GM21526 (cell line): ENCODE data around the gene SHROOM3.
"Not testable (repeated sequence)": the region's sequence is repeated elsewhere in the genome, so short reads cannot be mapped to it uniquely, and the experiment has no call there.

Source experiments
- ATAC-seq: cut with Tn5 transposase; IDR thresholded peaks from one replicate; pipeline ENCODE4 v1.9.1; 2021; ENCODE audit warnings: moderate library complexity; ENCODE audit not compliant: unreplicated experiment, low FRiP score

SHROOM3 gene

GRCh38 chr4:76443376-76443775 is 8.3 kb downstream of the SHROOM3 start:
- ATAC-seq = no peak

GRCh38 chr4:76445911-76446310 is 10.9 kb downstream of the SHROOM3 start:
- ATAC-seq = no peak

- no peak for ATAC-seq
Measured at GRCh38 chr4:76447393-76447851, 12.4 kb downstream of the SHROOM3 start.

- no peak for ATAC-seq
Measured at GRCh38 chr4:76448211-76448610, 13.2 kb downstream of the SHROOM3 start.

GRCh38 chr4:76449362-76449767 is 14.3 kb downstream of the SHROOM3 start:
- no peak for ATAC-seq

GRCh38 chr4:76449833-76450232 is 14.8 kb downstream of the SHROOM3 start:
- no peak for ATAC-seq

GRCh38 chr4:76453232-76453631 is 18.2 kb downstream of the SHROOM3 start:
- no peak for ATAC-seq

GRCh38 chr4:76454073-76454472 is 19.0 kb downstream of the SHROOM3 start:
- not testable (repeated sequence) for ATAC-seq

- no peak for ATAC-seq
Measured at GRCh38 chr4:76457885-76458284, 22.9 kb downstream of the SHROOM3 start.

- no peak for ATAC-seq
Measured at GRCh38 chr4:76458297-76458696, 23.3 kb downstream of the SHROOM3 start.

GRCh38 chr4:76458825-76459224 is 23.8 kb downstream of the SHROOM3 start:
- no peak for ATAC-seq

- no peak for ATAC-seq
Measured at GRCh38 chr4:76459291-76459723, 24.3 kb downstream of the SHROOM3 start.

GRCh38 chr4:76463568-76463967 is 28.5 kb downstream of the SHROOM3 start:
- no peak for ATAC-seq

- no peak for ATAC-seq
Measured at GRCh38 chr4:76470064-76470463, 35.0 kb downstream of the SHROOM3 start.

GRCh38 chr4:76470532-76470931 is 35.5 kb downstream of the SHROOM3 start:
- ATAC-seq = no peak

- no peak for ATAC-seq
Measured at GRCh38 chr4:76476571-76476970, 41.5 kb downstream of the SHROOM3 start.

GRCh38 chr4:76484654-76485053 is 49.6 kb downstream of the SHROOM3 start:
- ATAC-seq = no peak

GRCh38 chr4:76485450-76485849 is 50.4 kb downstream of the SHROOM3 start:
- ATAC-seq = no peak

GRCh38 chr4:76486588-76487276 is 51.7 kb downstream of the SHROOM3 start:
- ATAC-seq = no peak

- no peak for ATAC-seq
Measured at GRCh38 chr4:76487621-76488020, 52.6 kb downstream of the SHROOM3 start.

- no peak for ATAC-seq
Measured at GRCh38 chr4:76488455-76488854, 53.4 kb downstream of the SHROOM3 start.

- ATAC-seq = no peak
Measured at GRCh38 chr4:76488888-76489685, 54.1 kb downstream of the SHROOM3 start.
